T-helper 17 cell (primary cell): ENCODE measurements around the gene RSPRY1. TPM values are rescaled to one million over a fixed set of nuclear protein-coding genes. Genes with fewer than 3 reads are reported as not detected.
A peak's percentile ranks its signal among the peaks of the same experiment; 100 is the strongest.
"Not testable (repeated sequence)": the region's sequence is repeated elsewhere in the genome, so short reads cannot be mapped to it uniquely, and the experiment has no call there.

Experiments
- ATAC-seq: fragments of 150-1000 bp; cut with Tn5 transposase; 2 replicates; pipeline ENCODE4 v1.10.0; 2021; ENCODE audit warnings: mild to moderate bottlenecking, moderate library complexity
- DNase-seq, 3 donors: peaks; one replicate each; pipeline versions ENCODE4 v3.0.0 to v3.0.0-alpha.2; 2020 to 2021
- H3K9me3 ChIP-seq: one replicate; pipeline ENCODE4 v1.7.0; 2013; ENCODE audit warnings: low read length, mild to moderate bottlenecking; ENCODE audit not compliant: control insufficient read depth, poor library complexity, severe bottlenecking
- H3K27ac Mint-ChIP-seq: one replicate; pipeline ENCODE4 v1.8.0; 2022; ENCODE audit warnings: mild to moderate bottlenecking, moderate library complexity, mixed read lengths
- H3K27me3 Mint-ChIP-seq: one replicate; pipeline ENCODE4 v1.8.0; 2022; ENCODE audit warnings: mixed read lengths
- H3K36me3 Mint-ChIP-seq: one replicate; pipeline ENCODE4 v1.8.0; 2022; ENCODE audit warnings: low read depth, mixed read lengths
- H3K4me1 Mint-ChIP-seq: one replicate; pipeline ENCODE4 v1.8.0; 2022; ENCODE audit warnings: mild to moderate bottlenecking, mixed read lengths
- H3K4me3 Mint-ChIP-seq: one replicate; pipeline ENCODE4 v1.8.0; 2022; ENCODE audit warnings: mild to moderate bottlenecking, moderate library complexity, mixed read lengths
- total RNA-seq, 4 donors: library from RNA in 2 of 4; stranded (reverse) in 2 of 4; gene quantifications; one replicate each; pipeline ENCODE4 v1.2.3 and lab custom pipeline; 2022 to 2026

The RSPRY1 gene
- total RNA-seq, 2 donors from 2014 or later: 19.1 to 23.8 TPM

- Mint-ChIP-seq H3K36me3 (no peaks in the 10 kb centered on the region), H3K27me3 (no peaks in the 10 kb centered on the region), H3K27ac (peak overlapping the region; percentile 34), H3K4me3 (no peak overlapping the region), H3K4me1 (peaks cover 26% of the 10 kb centered on the region)
- ATAC-seq (no peak), DNase-seq (no peak)
- H3K9me3 ChIP-seq: no peaks in the 10 kb centered on the region
Observed at GRCh38 chr16:57262841-57263540, 76.9 kb downstream of the RSPRY1 start.

GRCh38 chr16:57263541-57264351 lies 77.6 kb downstream of the RSPRY1 start:
- Mint-ChIP-seq H3K36me3 (no peaks in the 10 kb centered on the region), H3K4me3 (no peak overlapping the region), H3K4me1 (peaks cover 30% of the 10 kb centered on the region), H3K27me3 (no peaks in the 10 kb centered on the region), H3K27ac (no peak overlapping the region)
- ATAC-seq: no peak
- no peak for DNase-seq
- no peaks in the 10 kb centered on the region for H3K9me3 ChIP-seq

- peaks cover 30% of the 10 kb centered on the region for H3K4me1 Mint-ChIP-seq
- H3K27me3 Mint-ChIP-seq: no peaks in the 10 kb centered on the region
- ATAC-seq (no peak), DNase-seq (no peak)
- no peak overlapping the region for H3K4me3 Mint-ChIP-seq
- H3K27ac Mint-ChIP-seq: no peak overlapping the region
- H3K9me3 ChIP-seq: no peaks in the 10 kb centered on the region
- H3K36me3 Mint-ChIP-seq: no peaks in the 10 kb centered on the region
Observed at GRCh38 chr16:57264381-57264780, 78.3 kb downstream of the RSPRY1 start.

GRCh38 chr16:57264950-57265371 lies 78.8 kb downstream of the RSPRY1 start:
- no peak overlapping the region for H3K4me3 Mint-ChIP-seq
- ATAC-seq (no peak), DNase-seq (no peak)
- peaks cover 29% of the 10 kb centered on the region for H3K4me1 Mint-ChIP-seq
- no peaks in the 10 kb centered on the region for H3K36me3 Mint-ChIP-seq
- no peaks in the 10 kb centered on the region for H3K9me3 ChIP-seq
- no peaks in the 10 kb centered on the region for H3K27me3 Mint-ChIP-seq
- H3K27ac Mint-ChIP-seq: no peak overlapping the region

- ATAC-seq (no peak), DNase-seq (no peak)
- H3K9me3 ChIP-seq: no peaks in the 10 kb centered on the region
- no peaks in the 10 kb centered on the region for H3K36me3 Mint-ChIP-seq
- H3K27me3 Mint-ChIP-seq: no peaks in the 10 kb centered on the region
- H3K4me1 Mint-ChIP-seq: peaks cover 24% of the 10 kb centered on the region
- H3K27ac Mint-ChIP-seq: peak overlapping the region; percentile 90
- peak overlapping the region; percentile 71 for H3K4me3 Mint-ChIP-seq
Observed at GRCh38 chr16:57265850-57266530, 79.9 kb downstream of the RSPRY1 start.

- Mint-ChIP-seq H3K4me1 (peaks cover 24% of the 10 kb centered on the region), H3K4me3 (peak overlapping the region; percentile 71), H3K27ac (peak overlapping the region; percentile 90), H3K27me3 (no peaks in the 10 kb centered on the region), H3K36me3 (no peaks in the 10 kb centered on the region)
- no peaks in the 10 kb centered on the region for H3K9me3 ChIP-seq
- peak; percentile 80 for ATAC-seq
- no peak for DNase-seq
Observed at GRCh38 chr16:57266531-57267260, 80.6 kb downstream of the RSPRY1 start.

- peaks cover 24% of the 10 kb centered on the region for H3K4me1 Mint-ChIP-seq
- not testable (repeated sequence) for H3K9me3 ChIP-seq, H3K36me3 Mint-ChIP-seq, DNase-seq, H3K27me3 Mint-ChIP-seq
- H3K4me3 Mint-ChIP-seq: peak overlapping the region; percentile 71
- peak overlapping the region; percentile 90 for H3K27ac Mint-ChIP-seq
- ATAC-seq: peak; percentile 29
Observed at GRCh38 chr16:57267343-57267742, 81.2 kb downstream of the RSPRY1 start.

GRCh38 chr16:57268804-57269800 lies 83.0 kb downstream of the RSPRY1 start:
- DNase-seq: no peak
- Mint-ChIP-seq H3K27me3 (no peaks in the 10 kb centered on the region), H3K4me1 (peaks cover 21% of the 10 kb centered on the region), H3K36me3 (no peaks in the 10 kb centered on the region), H3K4me3 (no peak overlapping the region), H3K27ac (peak overlapping the region; percentile 41)
- ATAC-seq: no peak
- H3K9me3 ChIP-seq: no peaks in the 10 kb centered on the region

- no peaks in the 10 kb centered on the region for H3K9me3 ChIP-seq
- H3K27me3 Mint-ChIP-seq: no peaks in the 10 kb centered on the region
- no peak overlapping the region for H3K4me3 Mint-ChIP-seq
- ATAC-seq (no peak), DNase-seq (no peak)
- no peak overlapping the region for H3K27ac Mint-ChIP-seq
- no peaks in the 10 kb centered on the region for H3K36me3 Mint-ChIP-seq
- H3K4me1 Mint-ChIP-seq: peaks cover 19% of the 10 kb centered on the region
Observed at GRCh38 chr16:57270221-57271062, 84.3 kb downstream of the RSPRY1 start.

- Mint-ChIP-seq H3K36me3 (no peaks in the 10 kb centered on the region), H3K4me3 (no peak overlapping the region), H3K4me1 (peaks cover 17% of the 10 kb centered on the region)
Observed at GRCh38 chr16:57271063-57271345, 84.9 kb downstream of the RSPRY1 start.

GRCh38 chr16:57271867-57272495 lies 85.9 kb downstream of the RSPRY1 start:
- H3K9me3 ChIP-seq: no peaks in the 10 kb centered on the region
- Mint-ChIP-seq H3K4me3 (no peak overlapping the region), H3K27me3 (no peaks in the 10 kb centered on the region)

More at GRCh38 chr16:57271063-57271345, 84.9 kb downstream of the RSPRY1 start:
- Mint-ChIP-seq H3K27me3 (no peaks in the 10 kb centered on the region), H3K27ac (no peak overlapping the region)
- no peak for ATAC-seq
- no peak for DNase-seq
- no peaks in the 10 kb centered on the region for H3K9me3 ChIP-seq

More at GRCh38 chr16:57271867-57272495, 85.9 kb downstream of the RSPRY1 start:
- Mint-ChIP-seq H3K4me1 (peaks cover 15% of the 10 kb centered on the region), H3K27ac (no peak overlapping the region), H3K36me3 (no peaks in the 10 kb centered on the region)
- DNase-seq (no peak), ATAC-seq (no peak)
